Fibroblast of the aortic adventitia (primary cell): ENCODE results near the gene ISCA2. TPM values are rescaled to one million over a fixed set of nuclear protein-coding genes. Genes with fewer than 3 reads are reported as not detected.

Source experiments
- DNase-seq: peaks from one replicate; pipeline ENCODE4 v3.0.0-alpha.2; 2010; ENCODE audit warnings: low read depth
- H3K4me3 ChIP-seq: 2 replicates; pipeline ENCODE4 v1.5.1; 2011; ENCODE audit warnings: low read depth, mild to moderate bottlenecking, control low read depth, low read length, moderate library complexity
- total RNA-seq: library from RNA; depleted of rRNA; stranded (reverse); fragments of >200 nt; gene quantifications from 2 replicates; pipeline ENCODE4 v1.2.3, GENCODE V29; 2012; ENCODE audit warnings: low replicate concordance
- TF ChIP-seq, protein P1 (sequence below): IDR thresholded peaks from 2 replicates; pipeline ENCODE4 v1.5.1; 2011; ENCODE audit warnings: mild to moderate bottlenecking, low read length, control low read depth, inconsistent platforms; ENCODE audit not compliant: insufficient read depth

The ISCA2 gene
- total RNA-seq, 1 donor = 12.9 TPM

DNA sequence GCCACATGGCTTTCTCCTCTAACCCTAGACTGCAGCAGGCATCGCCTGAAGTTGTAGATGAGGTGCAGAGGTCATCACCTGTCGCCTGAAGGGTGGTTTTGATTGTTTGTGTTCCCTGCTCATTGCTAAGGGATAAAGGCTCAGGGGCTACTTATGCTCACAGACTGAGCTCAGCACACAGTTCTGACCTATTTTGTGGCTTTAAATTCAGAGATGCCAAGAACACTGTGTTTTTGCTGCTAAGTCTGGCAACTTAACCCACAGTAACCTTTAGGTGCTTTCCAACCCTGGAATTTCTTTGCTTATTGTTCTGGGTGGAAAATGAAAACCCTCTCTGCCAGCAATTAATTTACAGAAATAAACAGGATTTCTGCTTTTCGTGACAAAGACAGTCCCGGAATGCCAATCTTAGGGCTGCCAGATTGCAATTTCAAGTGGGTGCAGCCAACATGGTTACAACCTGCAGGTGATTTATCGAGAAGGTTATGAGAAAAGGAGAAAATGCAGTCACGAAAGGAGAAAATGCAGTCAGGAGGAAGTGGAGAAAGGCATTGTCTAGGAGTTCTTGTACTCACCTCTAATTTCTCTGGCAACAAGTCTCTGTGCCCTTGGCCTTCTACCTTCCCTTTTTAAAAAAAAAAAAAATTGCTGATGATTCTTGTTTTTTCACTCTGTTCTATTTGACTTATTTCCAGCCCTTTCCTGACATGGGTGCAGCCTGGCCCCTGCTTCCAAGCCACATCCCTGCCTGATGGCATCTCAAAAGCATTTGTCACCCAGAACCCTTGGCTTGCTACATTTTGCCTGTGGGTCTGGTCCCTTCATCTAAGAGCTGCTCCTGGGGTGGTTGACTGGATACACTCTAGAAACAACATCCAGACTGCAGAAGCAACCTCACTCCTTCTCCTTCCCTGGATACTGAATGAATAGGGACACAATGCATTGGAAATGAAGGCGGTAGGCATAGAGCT is 23.7 kb upstream of the ISCA2 start:
- H3K4me3 ChIP-seq = no peak overlapping the region
- TF ChIP-seq, protein P1, sequence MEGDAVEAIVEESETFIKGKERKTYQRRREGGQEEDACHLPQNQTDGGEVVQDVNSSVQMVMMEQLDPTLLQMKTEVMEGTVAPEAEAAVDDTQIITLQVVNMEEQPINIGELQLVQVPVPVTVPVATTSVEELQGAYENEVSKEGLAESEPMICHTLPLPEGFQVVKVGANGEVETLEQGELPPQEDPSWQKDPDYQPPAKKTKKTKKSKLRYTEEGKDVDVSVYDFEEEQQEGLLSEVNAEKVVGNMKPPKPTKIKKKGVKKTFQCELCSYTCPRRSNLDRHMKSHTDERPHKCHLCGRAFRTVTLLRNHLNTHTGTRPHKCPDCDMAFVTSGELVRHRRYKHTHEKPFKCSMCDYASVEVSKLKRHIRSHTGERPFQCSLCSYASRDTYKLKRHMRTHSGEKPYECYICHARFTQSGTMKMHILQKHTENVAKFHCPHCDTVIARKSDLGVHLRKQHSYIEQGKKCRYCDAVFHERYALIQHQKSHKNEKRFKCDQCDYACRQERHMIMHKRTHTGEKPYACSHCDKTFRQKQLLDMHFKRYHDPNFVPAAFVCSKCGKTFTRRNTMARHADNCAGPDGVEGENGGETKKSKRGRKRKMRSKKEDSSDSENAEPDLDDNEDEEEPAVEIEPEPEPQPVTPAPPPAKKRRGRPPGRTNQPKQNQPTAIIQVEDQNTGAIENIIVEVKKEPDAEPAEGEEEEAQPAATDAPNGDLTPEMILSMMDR = no peak
- no peak for DNase-seq

DNA sequence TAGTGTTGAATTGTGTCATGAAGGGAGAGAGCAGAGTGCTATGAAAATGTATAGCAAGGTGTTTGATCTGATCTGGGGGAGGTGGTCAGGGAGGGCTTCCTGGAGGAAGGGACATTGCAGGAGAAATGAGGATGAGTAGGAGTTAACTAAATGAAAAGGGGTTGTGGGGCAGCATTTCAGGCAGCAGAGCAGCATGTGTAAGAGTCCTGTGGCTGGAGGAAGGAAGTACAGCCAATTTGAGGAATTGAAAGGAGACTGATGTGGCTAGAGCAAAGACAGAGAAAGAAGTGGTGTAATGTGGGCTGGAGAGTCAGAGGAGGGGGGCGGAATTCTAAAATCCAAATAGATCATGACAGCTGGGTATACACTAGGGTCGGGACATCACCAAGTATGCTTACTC is 21.0 kb upstream of the ISCA2 start:
- TF ChIP-seq, protein P1 = no peak
- H3K4me3 ChIP-seq = no peak overlapping the region
- no peak for DNase-seq

DNA sequence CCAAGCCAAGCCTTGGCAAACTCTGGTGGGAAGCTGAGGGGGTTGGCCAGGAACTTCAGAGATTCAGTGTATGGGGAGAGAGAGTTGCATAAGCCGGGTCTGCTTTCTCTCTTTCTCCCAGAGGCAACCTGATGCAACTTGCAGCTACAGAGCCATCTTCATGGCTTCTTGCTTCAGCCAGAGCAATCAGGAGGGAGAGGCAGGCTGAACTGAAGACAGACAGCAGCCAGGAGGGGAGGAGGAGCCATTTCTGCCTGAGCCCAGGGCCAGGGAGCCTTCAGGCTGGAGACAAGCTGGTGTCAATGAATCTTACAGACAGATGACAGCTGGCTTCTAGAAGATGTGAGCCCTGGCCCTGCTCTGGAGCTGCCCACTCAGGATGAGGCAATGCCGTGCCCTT is 19.2 kb upstream of the ISCA2 start:
- TF ChIP-seq, protein P1 = no peak
- H3K4me3 ChIP-seq = no peak overlapping the region
- peak; percentile 49 for DNase-seq

DNA sequence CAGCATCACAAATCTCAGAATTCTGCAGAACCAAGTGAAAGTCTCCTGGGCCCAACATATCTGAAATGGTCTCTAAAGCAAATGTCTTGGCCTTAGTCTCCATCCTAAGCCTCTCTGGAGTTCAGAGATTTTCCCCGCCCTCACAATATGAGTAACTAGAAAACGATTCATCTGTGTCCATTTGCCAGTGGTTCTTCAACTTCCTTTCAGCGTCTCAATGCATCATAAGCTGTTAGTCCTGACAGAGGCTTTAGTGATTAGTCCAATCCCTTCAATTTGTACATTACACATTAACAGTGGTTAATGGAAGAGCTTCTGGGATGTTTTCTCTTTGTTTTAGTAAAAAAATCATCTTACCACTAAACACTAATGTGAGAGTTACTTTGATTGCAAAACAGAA is 17.9 kb upstream of the ISCA2 start:
- TF ChIP-seq, protein P1 = no peak
- H3K4me3 ChIP-seq = no peak overlapping the region
- DNase-seq = peak; percentile 76

DNA sequence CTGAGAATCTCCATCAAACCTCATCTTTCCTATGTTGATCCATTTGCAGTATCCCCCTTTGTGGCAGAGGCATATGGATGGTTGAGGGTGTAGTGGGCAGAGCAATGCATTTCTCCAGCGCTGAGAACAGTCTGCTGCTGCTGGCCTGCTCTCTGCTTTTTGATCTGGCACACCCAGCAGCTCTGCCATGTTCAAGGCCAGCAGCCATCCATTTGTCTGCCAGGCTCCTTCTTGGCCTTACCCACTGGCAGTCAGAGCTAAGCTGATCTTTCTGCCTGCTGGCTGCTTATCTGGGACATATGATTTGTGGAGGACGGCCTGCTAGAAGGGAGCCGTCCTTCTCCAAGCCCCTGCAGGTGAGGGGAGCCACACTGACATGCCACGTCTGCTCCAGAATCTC is 17.5 kb upstream of the ISCA2 start:
- no peak for DNase-seq
- H3K4me3 ChIP-seq = no peak overlapping the region
- TF ChIP-seq, protein P1 = no peak

DNA sequence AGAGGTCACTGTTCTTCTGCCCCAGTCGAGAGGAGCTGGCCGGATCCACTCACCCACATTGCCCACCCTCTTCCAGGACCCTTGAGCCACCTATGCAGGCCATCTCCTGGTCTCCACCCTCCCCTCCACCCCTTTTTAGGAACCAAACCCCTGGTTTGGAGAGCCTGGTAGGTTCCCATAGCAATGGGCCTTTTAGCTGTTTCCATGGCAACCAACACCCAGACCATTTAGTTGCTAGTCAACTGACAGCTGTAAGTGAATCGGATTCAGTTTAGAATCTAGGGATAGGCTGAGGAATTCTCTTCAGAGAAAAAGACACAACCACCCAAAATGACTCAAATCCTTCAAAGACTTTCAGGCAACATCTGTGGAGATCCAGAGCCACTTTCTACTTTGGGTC is 17.0 kb upstream of the ISCA2 start:
- DNase-seq = no peak
- TF ChIP-seq, protein P1 = no peak
- H3K4me3 ChIP-seq = no peak overlapping the region
